OCI-LY3 (cell line): ENCODE results near the gene CYP4A11.
"Not testable (repeated sequence)": the region's sequence is repeated elsewhere in the genome, so short reads cannot be mapped to it uniquely, and the experiment has no call there.

ENCODE experiments used
- H2AFZ ChIP-seq: fragments of 200-600, 300-600 bp; shearing (Covaris generic); 2 replicates; pipeline ENCODE4 v1.6.0; 2014; ENCODE audit warnings: antibody characterized with exemption, low read depth, low read length
- H3K27ac ChIP-seq: fragments of 200-600, 300-600 bp; sonication (generic); 2 replicates; pipeline ENCODE4 v1.5.1; 2014; ENCODE audit warnings: mild to moderate bottlenecking, low read length, moderate library complexity, mixed read lengths
- H3K27me3 ChIP-seq: fragments of 200-600, 300-600 bp; sonication (generic); 2 replicates; pipeline ENCODE4 v1.6.1; 2014; ENCODE audit warnings: low read depth, low read length, mixed read lengths
- H3K36me3 ChIP-seq: fragments of 200-600, 300-600 bp; sonication (generic); replicated peaks from 2 replicates; pipeline ENCODE3; 2014; ENCODE audit warnings: low read depth, low read length, mixed read lengths
- H3K4me1 ChIP-seq: fragments of 300-600, 200-600 bp; sonication (generic); 2 replicates; pipeline ENCODE4 v1.6.1; 2014; ENCODE audit warnings: low read length, mixed read lengths
- H3K4me2 ChIP-seq: fragments of 200-600, 300-600 bp; sonication (generic); 2 replicates; pipeline ENCODE4 v1.6.1; 2014; ENCODE audit warnings: low read length, mixed read lengths
- H3K4me3 ChIP-seq: fragments of 300-600, 200-600 bp; sonication (generic); 2 replicates; pipeline ENCODE4 v1.5.1; 2014; ENCODE audit warnings: antibody characterized with exemption, mild to moderate bottlenecking, low read length, moderate library complexity
- H3K79me2 ChIP-seq: fragments of 300-600, 200-600 bp; shearing (Covaris generic); 2 replicates; pipeline ENCODE4 v1.6.1; 2014; ENCODE audit warnings: mild to moderate bottlenecking, low read length, mixed read lengths
- H3K9ac ChIP-seq: fragments of 300-600, 200-600 bp; shearing (Covaris generic); 2 replicates; pipeline ENCODE4 v1.6.0; 2014; ENCODE audit warnings: mild to moderate bottlenecking, low read length, moderate library complexity
- H3K9me3 ChIP-seq: fragments of 200-600, 300-600 bp; shearing (Covaris generic); 2 replicates; pipeline ENCODE4 v1.6.1; 2014; ENCODE audit warnings: low read length, mixed read lengths; ENCODE audit not compliant: insufficient read depth
- H4K20me1 ChIP-seq: fragments of 200-600, 300-600 bp; sonication (generic); 2 replicates; pipeline ENCODE4 v1.6.1; 2016; ENCODE audit warnings: low read length, mixed read lengths; ENCODE audit not compliant: insufficient read depth
- CTCF ChIP-seq: fragments of 200-600, 300-600 bp; sonication (generic); IDR thresholded peaks from 2 replicates; pipeline ENCODE4 v1.5.1; 2014; ENCODE audit warnings: antibody characterized with exemption, low read length, low read depth
- EZH2phosphoT487 ChIP-seq: fragments of 200-600 bp; shearing (Covaris generic); IDR thresholded peaks from 2 replicates; pipeline ENCODE4 v1.6.1; 2018; ENCODE audit warnings: antibody characterized with exemption, mixed run types, low read depth

Gene CYP4A11

GRCh38 chr1:46969014-46969619 lies 27.8 kb upstream of the CYP4A11 start:
- no peak for TF ChIP-seq EZH2phosphoT487
- no peak for TF ChIP-seq CTCF
- Histone ChIP-seq H3K4me1 (no peaks in the 10 kb centered on the region), H3K9me3 (no peaks in the 10 kb centered on the region), H3K4me2 (no peak overlapping the region), H3K36me3 (no peaks in the 10 kb centered on the region), H3K79me2 (no peaks in the 10 kb centered on the region), H3K27me3 (no peaks in the 10 kb centered on the region), H3K4me3 (no peak overlapping the region), H3K9ac (no peak overlapping the region), H3K27ac (no peak overlapping the region), H2AFZ (no peak overlapping the region), H4K20me1 (no peaks in the 10 kb centered on the region)

DNA sequence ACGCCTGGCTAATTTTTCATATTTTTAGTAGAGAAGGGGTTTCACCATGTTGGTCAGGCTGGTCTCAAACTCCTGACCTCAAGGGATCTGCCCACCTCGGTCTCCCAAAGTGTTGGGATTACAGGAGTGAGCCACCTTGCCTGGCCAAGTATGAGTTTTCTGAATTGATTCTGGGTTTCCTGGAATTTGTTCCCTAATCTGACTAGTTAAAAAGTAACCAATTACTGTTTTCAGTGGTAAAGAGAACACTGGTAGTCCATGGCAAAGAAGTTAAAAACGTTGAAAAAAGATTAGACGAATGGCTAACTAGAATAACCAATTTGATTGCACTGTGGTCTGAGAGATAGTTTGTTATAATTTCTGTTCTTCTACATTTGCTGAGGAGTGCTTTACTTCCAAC lies 21.0 kb upstream of the CYP4A11 start:
- H3K36me3 ChIP-seq, H3K27me3 ChIP-seq, H3K4me2 ChIP-seq, H3K27ac ChIP-seq, H4K20me1 ChIP-seq, H3K9ac ChIP-seq, H3K4me1 ChIP-seq, H3K9me3 ChIP-seq, H3K4me3 ChIP-seq, H2AFZ ChIP-seq, H3K79me2 ChIP-seq: not testable (repeated sequence)

- Histone ChIP-seq H3K27me3 (no peaks in the 10 kb centered on the region), H4K20me1 (no peaks in the 10 kb centered on the region), H3K4me2 (no peak overlapping the region)
Measured at GRCh38 chr1:46961066-46961758, 19.9 kb upstream of the CYP4A11 start.

DNA sequence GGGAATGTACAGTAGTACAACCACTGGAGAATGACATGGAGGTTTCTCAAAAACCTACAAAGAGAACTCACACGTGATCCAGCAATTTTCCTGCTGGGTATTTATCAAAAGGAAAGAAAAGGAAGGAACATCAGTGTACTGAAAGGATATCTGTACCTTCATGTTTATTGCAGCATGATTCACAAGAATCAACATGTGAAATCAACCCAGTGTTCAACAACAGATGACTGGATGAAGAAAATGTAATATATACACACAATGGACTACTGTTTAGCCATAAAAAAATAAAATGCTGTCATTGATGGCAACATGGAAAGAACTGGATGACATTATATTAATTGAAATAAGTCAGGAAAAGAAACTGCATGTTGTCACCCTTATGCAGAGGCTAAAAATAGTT lies 19.0 kb upstream of the CYP4A11 start:
- no peaks in the 10 kb centered on the region for H3K79me2 ChIP-seq
- no peak overlapping the region for H3K9ac ChIP-seq
- no peaks in the 10 kb centered on the region for H3K27me3 ChIP-seq
- TF ChIP-seq CTCF (no peak), EZH2phosphoT487 (no peak)
- no peaks in the 10 kb centered on the region for H4K20me1 ChIP-seq
- no peak overlapping the region for H3K4me3 ChIP-seq
- H2AFZ ChIP-seq, result no peak overlapping the region
- no peaks in the 10 kb centered on the region for H3K36me3 ChIP-seq
- no peaks in the 10 kb centered on the region for H3K4me1 ChIP-seq
- no peaks in the 10 kb centered on the region for H3K9me3 ChIP-seq
- no peak overlapping the region for H3K27ac ChIP-seq
- H3K4me2 ChIP-seq, result no peak overlapping the region

More at GRCh38 chr1:46961066-46961758, 19.9 kb upstream of the CYP4A11 start:
- no peak overlapping the region for H2AFZ ChIP-seq
- no peaks in the 10 kb centered on the region for H3K79me2 ChIP-seq
- H3K27ac ChIP-seq, result no peak overlapping the region
- no peaks in the 10 kb centered on the region for H3K36me3 ChIP-seq
- no peak overlapping the region for H3K9ac ChIP-seq
- H3K9me3 ChIP-seq, result no peaks in the 10 kb centered on the region
- H3K4me1 ChIP-seq, result no peaks in the 10 kb centered on the region
- H3K4me3 ChIP-seq, result no peak overlapping the region
- TF ChIP-seq CTCF (no peak), EZH2phosphoT487 (no peak)

- H4K20me1 ChIP-seq, result not testable (repeated sequence)
Measured at GRCh38 chr1:46955116-46955515, 13.8 kb upstream of the CYP4A11 start.

GRCh38 chr1:46953847-46954246 lies 12.6 kb upstream of the CYP4A11 start:
- not testable (repeated sequence) for H2AFZ ChIP-seq, H3K27me3 ChIP-seq, H3K4me1 ChIP-seq, H4K20me1 ChIP-seq, H3K4me2 ChIP-seq, H3K4me3 ChIP-seq, H3K79me2 ChIP-seq, H3K9ac ChIP-seq, H3K27ac ChIP-seq, H3K36me3 ChIP-seq, H3K9me3 ChIP-seq

More at GRCh38 chr1:46955116-46955515, 13.8 kb upstream of the CYP4A11 start:
- H3K27ac ChIP-seq, H3K4me1 ChIP-seq, H3K79me2 ChIP-seq, H3K9ac ChIP-seq, H3K4me2 ChIP-seq, H3K9me3 ChIP-seq, H3K27me3 ChIP-seq, H3K4me3 ChIP-seq, H3K36me3 ChIP-seq, H2AFZ ChIP-seq: not testable (repeated sequence)

GRCh38 chr1:46949417-46949666 lies 8.1 kb upstream of the CYP4A11 start:
- H3K4me1 ChIP-seq, H3K4me3 ChIP-seq, H3K27ac ChIP-seq, H3K9me3 ChIP-seq, H3K27me3 ChIP-seq, H3K9ac ChIP-seq, H3K79me2 ChIP-seq, H2AFZ ChIP-seq, H3K4me2 ChIP-seq, H3K36me3 ChIP-seq, H4K20me1 ChIP-seq: not testable (repeated sequence)
